Measurements from ENCODE around the gene KIF5A. TPM values are rescaled to one million over a fixed set of nuclear protein-coding genes. Genes with fewer than 3 reads are reported as not detected.
"Not testable (repeated sequence)": the region's sequence is repeated elsewhere in the genome, so short reads cannot be mapped to it uniquely, and the experiment has no call there.

The KIF5A gene
- total RNA-seq, 1 donor from 2014 or later, result 1.6 TPM

DNA sequence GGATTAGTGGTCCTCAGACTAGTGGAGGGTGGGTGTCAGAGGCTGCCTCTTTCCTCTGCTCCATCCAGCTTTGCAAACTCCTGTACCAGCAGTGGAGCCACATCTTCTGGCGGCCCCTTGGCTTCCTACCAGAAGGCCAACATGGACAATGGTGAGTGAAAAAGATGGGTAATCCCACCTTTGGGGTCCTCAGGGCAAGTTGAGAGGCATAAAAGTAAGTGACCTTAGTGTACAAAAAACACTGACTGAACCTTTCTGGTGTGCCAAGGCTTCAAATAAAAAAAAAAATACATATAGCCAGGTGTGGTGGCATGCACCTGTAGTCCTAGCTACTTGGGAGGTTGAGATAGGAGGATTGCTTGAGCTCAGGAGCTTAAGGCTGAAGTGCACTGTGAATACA is 32.0 kb downstream of the KIF5A start:
- intact Hi-C loops (cut with micrococcal nuclease), result no loop called here

- intact Hi-C loops (cut with micrococcal nuclease), result no loop called here
These were observed 32.6 kb downstream of the KIF5A start for GRCh38 chr12:57582440-57582839.

GRCh38 chr12:57583008-57583831 is 33.4 kb downstream of the KIF5A start:
- intact Hi-C loops (cut with micrococcal nuclease), result loop anchor here (1.0 kb wide), 4 partner anchors 8 to 159 kb away; partner anchors contain the start of genes B4GALNT1 and PIP4K2C

GRCh38 chr12:57584050-57584449 is 34.2 kb downstream of the KIF5A start:
- intact Hi-C loops (cut with micrococcal nuclease), result no loop called here

DNA sequence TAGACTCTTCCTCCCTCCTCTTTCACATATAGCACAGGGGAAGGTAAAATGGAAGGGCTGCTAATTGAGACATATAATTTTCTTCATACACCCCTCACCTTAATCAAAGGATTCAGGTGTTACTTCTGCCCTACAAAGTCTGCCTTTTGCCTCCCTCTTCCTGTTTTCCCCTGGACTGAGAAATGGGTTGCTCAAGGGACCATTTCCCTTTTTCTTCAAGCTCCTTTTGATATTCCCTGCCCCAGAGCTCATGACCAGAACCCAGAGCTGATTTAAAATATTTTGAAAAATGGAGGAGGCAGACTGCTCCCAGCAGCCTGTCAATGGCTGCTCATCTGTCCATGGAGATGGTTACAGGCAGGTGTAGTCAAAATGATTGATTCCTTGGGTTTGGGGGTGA is 34.8 kb downstream of the KIF5A start:
- intact Hi-C loops (cut with micrococcal nuclease), result no loop called here

DNA sequence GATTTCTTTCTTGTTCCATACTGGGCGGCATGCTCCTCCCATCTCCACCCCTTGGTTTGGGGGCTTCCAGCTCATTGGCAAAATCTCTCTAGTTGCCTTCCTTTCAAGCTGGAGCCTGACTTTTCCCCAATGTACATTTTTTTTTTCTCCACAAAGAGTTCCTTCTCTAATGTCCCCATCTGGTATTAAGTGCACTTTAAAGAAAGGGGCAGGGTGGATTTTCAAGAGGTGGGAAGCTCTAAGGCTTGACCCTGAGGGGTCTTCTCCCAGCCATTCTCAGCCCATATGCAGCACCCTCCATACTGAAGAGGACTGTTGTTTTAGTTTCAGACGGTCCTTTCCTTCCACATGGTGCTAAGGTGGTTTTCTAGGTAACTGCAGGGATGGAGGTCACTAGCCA is 35.3 kb downstream of the KIF5A start:
- intact Hi-C loops (cut with micrococcal nuclease), result no loop called here

- intact Hi-C loops (cut with micrococcal nuclease), result no loop called here
These were observed 36.3 kb downstream of the KIF5A start for GRCh38 chr12:57586128-57586527.

DNA sequence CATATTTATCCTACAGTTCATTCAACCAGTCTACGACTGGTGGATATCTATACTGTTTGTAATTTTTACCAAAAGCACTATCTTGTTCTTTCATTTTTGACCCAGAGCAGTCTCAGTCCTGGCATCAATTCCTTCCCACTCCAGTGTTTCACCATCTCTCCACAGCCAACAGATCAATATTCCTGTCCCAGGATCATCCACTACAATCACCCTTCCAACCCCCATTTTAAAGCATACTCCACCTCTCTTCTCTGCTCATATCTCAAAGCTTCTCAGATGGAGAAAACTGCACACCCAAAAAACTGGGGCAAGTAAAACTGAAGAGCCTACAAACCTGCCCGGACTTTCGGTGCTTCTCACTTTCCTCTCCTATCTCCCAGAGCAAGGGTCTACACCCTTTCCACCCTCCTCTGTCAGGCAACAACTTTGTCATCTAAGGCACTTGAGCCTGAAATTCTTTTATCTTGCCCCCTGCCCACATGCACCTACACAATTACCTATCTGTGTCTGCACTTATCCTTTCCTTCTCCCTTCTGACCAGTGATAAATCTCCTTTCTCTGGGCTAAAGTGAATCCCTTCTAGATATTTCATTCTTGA is 37.1 kb downstream of the KIF5A start:
- intact Hi-C loops (cut with micrococcal nuclease), result no loop called here

- intact Hi-C loops (cut with micrococcal nuclease), result not testable (repeated sequence)
These were observed 39.2 kb downstream of the KIF5A start for GRCh38 chr12:57588951-57589610.

DNA sequence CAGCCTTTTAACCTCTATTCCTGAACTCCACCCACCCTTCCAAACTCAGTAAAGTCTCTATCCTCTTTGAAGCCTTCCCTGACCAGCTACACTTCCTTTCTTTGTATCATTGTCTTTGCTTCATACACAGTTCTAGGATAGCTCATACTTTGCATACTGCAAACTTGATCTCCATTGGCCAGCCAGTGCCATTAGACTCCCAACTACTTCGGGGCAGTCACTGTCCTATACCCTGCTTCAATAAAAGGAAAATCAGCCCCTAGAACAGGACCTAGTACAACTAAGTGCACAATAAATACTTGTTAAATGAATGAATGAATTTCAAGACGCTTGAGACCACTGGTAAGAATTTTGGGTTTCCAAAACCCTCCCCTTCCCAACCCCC is 40.6 kb downstream of the KIF5A start:
- intact Hi-C loops (cut with micrococcal nuclease), result loop anchor here (2.0 to 5.0 kb wide), 3 partner anchors 44 to 102 kb away; partner anchors contain the start of genes DCTN2, DDIT3, MBD6 and OS9

- intact Hi-C loops (cut with micrococcal nuclease), result loop anchor here (1.0 to 5.0 kb wide), 4 partner anchors 8 to 101 kb away; partner anchors contain the start of genes DCTN2, DDIT3, MBD6 and OS9
These were observed 41.3 kb downstream of the KIF5A start, which contains the start of gene PIP4K2C for GRCh38 chr12:57590864-57591781. Gene PIP4K2C (plus strand): TSS chr12:57591192. CDS start chr12:57591290, 98 bp downstream.

DNA sequence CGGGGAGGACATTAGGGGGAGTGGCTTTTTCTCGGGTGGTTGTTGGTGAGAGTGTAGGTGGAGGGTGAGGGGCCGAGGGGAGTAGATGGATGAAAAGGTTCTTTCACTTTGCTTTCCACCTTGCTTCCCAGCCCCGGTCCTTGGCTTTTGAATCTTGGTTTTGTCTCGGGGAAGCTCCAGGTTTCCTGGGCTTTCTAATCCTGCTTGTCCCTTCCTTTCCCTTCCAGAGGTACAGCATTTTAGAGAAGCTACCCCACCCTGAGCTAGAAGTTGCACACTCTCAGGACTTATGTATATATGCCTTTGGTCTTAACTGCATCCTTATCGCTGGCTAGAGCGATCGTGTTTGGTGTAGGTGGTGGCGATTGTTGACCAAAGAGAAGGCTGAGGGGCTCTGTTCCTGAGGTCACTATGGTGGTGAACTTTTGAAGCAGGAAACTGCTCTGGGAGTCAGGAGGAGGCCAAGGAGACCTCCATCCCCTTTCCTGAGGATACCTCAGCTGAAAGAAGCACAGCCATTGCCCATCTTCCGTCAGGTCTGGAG is 42.0 kb downstream of the KIF5A start:
- intact Hi-C loops (cut with micrococcal nuclease), result loop anchor here (1.0 to 5.0 kb wide), 4 partner anchors 9 to 100 kb away; partner anchors contain the start of genes DCTN2, DDIT3, MBD6 and OS9

DNA sequence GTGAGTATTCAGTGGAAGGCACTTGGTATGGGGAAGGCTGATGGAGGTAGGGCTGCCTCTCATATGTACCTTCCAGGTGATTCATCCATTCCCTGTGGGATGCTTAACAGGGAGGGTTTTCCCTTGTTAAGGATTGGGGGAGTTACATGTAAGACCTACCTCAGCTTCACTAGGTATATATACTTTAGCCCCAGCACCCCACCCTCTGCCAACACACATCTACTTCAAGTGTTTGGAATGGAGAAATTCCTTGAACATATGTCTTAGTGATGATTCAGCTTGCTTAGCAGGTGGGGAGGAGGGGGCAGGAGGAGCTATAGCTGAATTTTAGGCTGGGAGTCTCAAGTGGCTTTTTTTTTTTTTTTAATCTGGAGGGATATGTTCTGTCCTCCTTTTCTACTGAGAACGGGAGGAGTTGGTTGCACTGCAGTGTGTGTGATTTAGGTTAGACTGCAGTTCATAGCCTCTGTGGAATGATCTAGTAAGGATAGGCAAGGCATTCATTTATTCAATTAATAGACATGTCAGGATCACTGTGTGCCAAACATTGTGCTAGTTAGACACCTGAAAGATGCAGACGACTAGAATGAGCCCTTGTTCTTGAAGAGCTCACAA is 42.8 kb downstream of the KIF5A start:
- intact Hi-C loops (cut with micrococcal nuclease), result loop anchor here (5.0 kb wide), 2 partner anchors 70 to 100 kb away; partner anchors contain the start of genes DDIT3, MBD6 and OS9

GRCh38 chr12:57593187-57593586 is 43.3 kb downstream of the KIF5A start:
- intact Hi-C loops (cut with micrococcal nuclease), result loop anchor here (5.0 kb wide), 2 partner anchors 71 to 99 kb away; partner anchors contain the start of genes DDIT3, MBD6 and OS9

DNA sequence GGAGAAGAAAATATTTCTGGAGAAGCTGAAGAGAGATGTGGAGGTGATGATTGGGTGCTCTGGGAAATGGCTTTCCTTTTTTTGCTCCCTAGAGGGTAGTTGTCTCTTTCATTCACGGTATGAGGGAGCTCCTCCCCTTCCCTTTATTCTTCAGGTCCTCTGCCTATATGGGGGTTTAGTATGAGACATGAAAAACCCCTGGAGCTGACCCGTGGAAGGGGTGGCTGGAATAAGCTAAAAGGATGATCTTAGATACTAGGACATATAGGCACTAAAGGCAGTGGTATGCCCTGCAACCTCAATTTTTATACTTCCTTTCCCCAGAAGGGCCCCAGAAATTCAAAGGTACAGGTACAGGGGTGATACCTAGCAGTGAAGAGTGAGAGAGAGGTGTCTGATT is 50.6 kb downstream of the KIF5A start:
- intact Hi-C loops (cut with micrococcal nuclease), result no loop called here

DNA sequence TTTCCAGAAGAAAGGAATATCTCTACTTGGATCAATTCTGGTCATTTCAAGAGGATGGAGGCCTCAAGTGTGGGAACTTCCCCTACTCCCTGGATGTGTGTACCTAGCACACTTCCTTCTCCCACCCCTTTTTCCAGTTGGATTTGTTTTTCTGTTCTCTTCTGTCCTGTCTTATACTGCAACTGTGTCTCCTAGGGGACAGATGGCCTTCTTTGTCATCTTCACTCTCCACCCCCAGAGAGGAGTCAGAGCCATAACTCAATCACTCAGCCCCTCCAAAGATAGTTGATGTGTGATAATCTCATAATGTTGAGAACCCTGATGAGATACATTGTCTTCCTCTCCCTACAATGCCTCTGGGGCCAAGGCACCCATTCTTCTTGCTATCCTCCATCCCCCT is 52.7 kb downstream of the KIF5A start:
- intact Hi-C loops (cut with micrococcal nuclease), result no loop called here

- intact Hi-C loops (cut with micrococcal nuclease), result no loop called here
These were observed 53.5 kb downstream of the KIF5A start for GRCh38 chr12:57603324-57603723.

DNA sequence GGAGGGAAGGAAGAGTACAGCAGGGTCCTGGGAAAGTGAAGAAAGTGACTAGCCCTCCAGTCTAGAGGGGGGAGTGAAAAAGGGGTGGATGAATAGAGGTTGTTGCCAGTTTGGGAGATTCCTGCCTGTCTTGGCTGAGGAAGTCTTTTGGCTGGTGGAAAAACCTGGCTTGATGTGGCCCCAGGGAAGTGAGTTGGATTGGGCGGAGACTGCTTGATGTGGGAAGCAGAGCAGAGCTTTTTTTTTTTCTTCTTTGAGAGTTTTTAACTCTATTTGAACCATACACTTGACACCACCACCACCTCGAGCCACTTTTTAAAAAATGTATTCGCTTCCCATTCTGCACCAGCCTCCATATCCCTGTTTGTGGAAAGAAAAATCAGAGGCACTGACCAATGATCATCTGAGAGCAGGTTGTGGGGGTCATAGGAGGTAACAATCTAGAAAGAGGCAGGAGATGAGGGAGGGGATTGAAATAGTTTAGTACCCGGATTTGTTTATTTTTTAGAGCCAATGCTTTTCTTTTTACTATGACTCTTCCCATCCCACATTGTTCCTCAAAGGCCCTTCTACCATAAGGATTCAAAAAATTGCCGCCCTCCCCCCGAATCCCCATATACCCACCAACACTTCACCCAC is 54.1 kb downstream of the KIF5A start:
- intact Hi-C loops (cut with micrococcal nuclease), result no loop called here

- intact Hi-C loops (cut with micrococcal nuclease), result no loop called here
These were observed 54.7 kb downstream of the KIF5A start, which contains the start of gene DTX3 for GRCh38 chr12:57604454-57604991. Gene DTX3 (plus strand): TSS chr12:57604824. CDS start chr12:57606518, 1,694 bp downstream.

Data from T-helper 2 cell treated with Interferon-gamma antibody and Interleukin-4, amounts not matched to agents 100 ng/mL and 5 ng/mL, for 36 hours (primary cell).